A673 (cell line): ENCODE data around the gene RPE65.

Source experiments
- EZH2 ChIP-seq: fragments of 200-600 bp; sonication (generic); IDR thresholded peaks from 2 replicates; pipeline ENCODE4 v1.6.1; 2017; ENCODE audit warnings: borderline replicate concordance, low read depth, mild to moderate bottlenecking, mixed read lengths, antibody characterized with exemption, low read length; ENCODE audit not compliant: poor library complexity, severe bottlenecking
- TF ChIP-seq, protein P1 (sequence below): fragments of 300-800, 200-600 bp; sonication (generic); conservative IDR thresholded peaks from 2 replicates; pipeline ENCODE4 v1.5.1; 2017; ENCODE audit warnings: low read depth, mild to moderate bottlenecking, antibody characterized with exemption, low read length, moderate library complexity, mixed read lengths

DNA sequence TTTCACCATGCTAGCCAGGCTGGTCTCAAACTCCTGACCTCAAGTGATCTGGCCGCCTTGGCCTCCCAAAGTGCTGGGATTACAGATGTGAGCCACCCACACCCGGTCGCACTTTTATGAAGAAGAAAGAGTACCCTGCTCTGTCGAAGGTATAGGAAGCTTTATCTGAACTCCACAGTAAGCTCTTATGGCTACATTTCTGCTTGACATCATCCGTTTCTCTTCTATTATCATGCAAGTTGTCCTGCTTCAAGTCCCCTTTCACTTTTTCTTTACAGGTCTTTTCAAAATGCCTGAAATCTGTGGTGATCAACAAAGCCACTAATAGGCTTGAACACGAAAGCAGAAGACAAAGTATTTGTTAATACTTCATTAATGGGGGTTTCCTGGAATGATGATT, 4.0 kb downstream of the RPE65 start:
- TF ChIP-seq EZH2: no peak
- TF ChIP-seq, protein P1, sequence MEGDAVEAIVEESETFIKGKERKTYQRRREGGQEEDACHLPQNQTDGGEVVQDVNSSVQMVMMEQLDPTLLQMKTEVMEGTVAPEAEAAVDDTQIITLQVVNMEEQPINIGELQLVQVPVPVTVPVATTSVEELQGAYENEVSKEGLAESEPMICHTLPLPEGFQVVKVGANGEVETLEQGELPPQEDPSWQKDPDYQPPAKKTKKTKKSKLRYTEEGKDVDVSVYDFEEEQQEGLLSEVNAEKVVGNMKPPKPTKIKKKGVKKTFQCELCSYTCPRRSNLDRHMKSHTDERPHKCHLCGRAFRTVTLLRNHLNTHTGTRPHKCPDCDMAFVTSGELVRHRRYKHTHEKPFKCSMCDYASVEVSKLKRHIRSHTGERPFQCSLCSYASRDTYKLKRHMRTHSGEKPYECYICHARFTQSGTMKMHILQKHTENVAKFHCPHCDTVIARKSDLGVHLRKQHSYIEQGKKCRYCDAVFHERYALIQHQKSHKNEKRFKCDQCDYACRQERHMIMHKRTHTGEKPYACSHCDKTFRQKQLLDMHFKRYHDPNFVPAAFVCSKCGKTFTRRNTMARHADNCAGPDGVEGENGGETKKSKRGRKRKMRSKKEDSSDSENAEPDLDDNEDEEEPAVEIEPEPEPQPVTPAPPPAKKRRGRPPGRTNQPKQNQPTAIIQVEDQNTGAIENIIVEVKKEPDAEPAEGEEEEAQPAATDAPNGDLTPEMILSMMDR: no peak
